Effector CD8-positive, alpha-beta T cell (primary cell): ENCODE data around the gene ZNF143.
"Not testable (repeated sequence)": the region's sequence is repeated elsewhere in the genome, so short reads cannot be mapped to it uniquely, and the experiment has no call there.

Experiments
- DNase-seq: peaks from one replicate; lab custom pipeline; 2025; lab: John Stamatoyannopoulos, UW
- total RNA-seq, 4 experiments: gene quantifications; one replicate each; lab custom pipeline; 2026; lab: John Stamatoyannopoulos, UW

The ZNF143 gene
- total RNA-seq, result 69.5 to 82.2 (median 80.0) reads per million in 4 experiments

- DNase-seq, result peak; percentile 100
Measured at GRCh38 chr11:9460322-9461062, at the start of gene ZNF143. Gene ZNF143 (plus strand): TSS chr11:9461012. CDS start chr11:9471309, 10,297 bp downstream.

- no peak for DNase-seq
Measured at GRCh38 chr11:9428706-9429105, 32.1 kb upstream of the ZNF143 start.

GRCh38 chr11:9438611-9439010 is 22.2 kb upstream of the ZNF143 start:
- DNase-seq, result no peak

- no peak for DNase-seq
Measured at GRCh38 chr11:9446230-9446629, 14.6 kb upstream of the ZNF143 start.

- DNase-seq, result no peak
Measured at GRCh38 chr11:9448576-9449352, 12.0 kb upstream of the ZNF143 start.

GRCh38 chr11:9452023-9452422 is 8.8 kb upstream of the ZNF143 start:
- DNase-seq, result not testable (repeated sequence)

GRCh38 chr11:9455722-9456121 is 5.1 kb upstream of the ZNF143 start:
- DNase-seq, result no peak

GRCh38 chr11:9459667-9460321 is 1.0 kb upstream of the ZNF143 start:
- peak; percentile 27 for DNase-seq

- DNase-seq, result peak; percentile 64
Measured at GRCh38 chr11:9461063-9461759, 399 bp downstream of the ZNF143 start.

- DNase-seq, result no peak
Measured at GRCh38 chr11:9461760-9462134, 935 bp downstream of the ZNF143 start.

GRCh38 chr11:9462172-9462799 is 1.5 kb downstream of the ZNF143 start:
- DNase-seq, result no peak

GRCh38 chr11:9462806-9463537 is 2.2 kb downstream of the ZNF143 start:
- no peak for DNase-seq

- DNase-seq, result no peak
Measured at GRCh38 chr11:9470765-9471164, 10.0 kb downstream of the ZNF143 start.

- DNase-seq, result no peak
Measured at GRCh38 chr11:9473408-9473807, 12.6 kb downstream of the ZNF143 start.

- DNase-seq, result no peak
Measured at GRCh38 chr11:9479899-9480298, 19.1 kb downstream of the ZNF143 start.

- no peak for DNase-seq
Measured at GRCh38 chr11:9489080-9489765, 28.4 kb downstream of the ZNF143 start.

- no peak for DNase-seq
Measured at GRCh38 chr11:9490376-9490775, 29.6 kb downstream of the ZNF143 start.

- DNase-seq, result no peak
Measured at GRCh38 chr11:9493492-9493891, 32.7 kb downstream of the ZNF143 start.

- no peak for DNase-seq
Measured at GRCh38 chr11:9494316-9494715, 33.5 kb downstream of the ZNF143 start.

- DNase-seq, result no peak
Measured at GRCh38 chr11:9495803-9496514, 35.1 kb downstream of the ZNF143 start.
